HG02642 (cell line): ENCODE data around the gene PLAAT3.
"Not testable (repeated sequence)": the region's sequence is repeated elsewhere in the genome, so short reads cannot be mapped to it uniquely, and the experiment has no call there.

Source experiments
- ATAC-seq: cut with Tn5 transposase; IDR thresholded peaks from one replicate; pipeline ENCODE4 v1.9.1; 2021; ENCODE audit warnings: mild to moderate bottlenecking; ENCODE audit not compliant: unreplicated experiment, poor library complexity

The PLAAT3 gene

GRCh38 chr11:63614136-63614671 is at the start of gene PLAAT3:
TSS of gene PLAAT3 (minus strand) at chr11:63614433. CDS start at chr11:63614014, 419 bp downstream.
- ATAC-seq: peak; percentile 42

GRCh38 chr11:63663809-63664208 is 49.6 kb upstream of the PLAAT3 start:
- ATAC-seq: no peak

GRCh38 chr11:63660972-63661371 is 46.7 kb upstream of the PLAAT3 start:
- no peak for ATAC-seq

- no peak for ATAC-seq
These were observed 38.4 kb upstream of the PLAAT3 start for GRCh38 chr11:63652671-63653070.

GRCh38 chr11:63643205-63643604 is 29.0 kb upstream of the PLAAT3 start:
- ATAC-seq: no peak

- no peak for ATAC-seq
These were observed 27.5 kb upstream of the PLAAT3 start for GRCh38 chr11:63641727-63642126.

GRCh38 chr11:63639199-63639832 is 25.1 kb upstream of the PLAAT3 start:
- ATAC-seq: no peak

GRCh38 chr11:63638436-63638835 is 24.2 kb upstream of the PLAAT3 start:
- not testable (repeated sequence) for ATAC-seq

- no peak for ATAC-seq
These were observed 21.7 kb upstream of the PLAAT3 start for GRCh38 chr11:63635762-63636465.

- no peak for ATAC-seq
These were observed 15.2 kb upstream of the PLAAT3 start for GRCh38 chr11:63629426-63629825.

- ATAC-seq: no peak
These were observed 9.4 kb upstream of the PLAAT3 start for GRCh38 chr11:63623513-63624140.

- ATAC-seq: no peak
These were observed 8.1 kb upstream of the PLAAT3 start for GRCh38 chr11:63622323-63622722.

- no peak for ATAC-seq
These were observed 6.8 kb upstream of the PLAAT3 start for GRCh38 chr11:63621071-63621470.

- ATAC-seq: no peak
These were observed 5.7 kb upstream of the PLAAT3 start for GRCh38 chr11:63619967-63620366.

- not testable (repeated sequence) for ATAC-seq
These were observed 3.5 kb upstream of the PLAAT3 start for GRCh38 chr11:63617686-63618085.

- ATAC-seq: no peak
These were observed 2.7 kb upstream of the PLAAT3 start for GRCh38 chr11:63616953-63617352.

GRCh38 chr11:63613517-63614135 is 607 bp downstream of the PLAAT3 start:
- ATAC-seq: peak; percentile 45

GRCh38 chr11:63612181-63612580 is 2.1 kb downstream of the PLAAT3 start:
- ATAC-seq: no peak

GRCh38 chr11:63611395-63611747 is 2.9 kb downstream of the PLAAT3 start:
- ATAC-seq: no peak

GRCh38 chr11:63610604-63611394 is 3.4 kb downstream of the PLAAT3 start:
- no peak for ATAC-seq
